NOMO-1 treated with DMSO at 0.1 percent for 48 hours (cell line): ENCODE results near the gene DIRAS3.
"Not testable (repeated sequence)": the region's sequence is repeated elsewhere in the genome, so short reads cannot be mapped to it uniquely, and the experiment has no call there.

Experiments used
- DNase-seq: peaks from one replicate; lab custom pipeline; 2025; ENCODE audit not compliant: unreplicated experiment; lab: John Stamatoyannopoulos, UW

The DIRAS3 gene

GRCh38 chr1:68024635-68025338, 25.6 kb downstream of the DIRAS3 start:
- DNase-seq, result no peak

- DNase-seq, result no peak
Observed at GRCh38 chr1:68016381-68016780, 34.0 kb downstream of the DIRAS3 start.

GRCh38 chr1:68015971-68016370, 34.5 kb downstream of the DIRAS3 start:
- DNase-seq, result no peak

GRCh38 chr1:68015369-68015768, 35.1 kb downstream of the DIRAS3 start:
- DNase-seq, result no peak

- DNase-seq, result no peak
Observed at GRCh38 chr1:68013351-68013750, 37.1 kb downstream of the DIRAS3 start.

- no peak for DNase-seq
Observed at GRCh38 chr1:68011657-68012375, 38.6 kb downstream of the DIRAS3 start.

- DNase-seq, result no peak
Observed at GRCh38 chr1:68010543-68010942, 39.9 kb downstream of the DIRAS3 start.

- no peak for DNase-seq
Observed at GRCh38 chr1:68010090-68010489, 40.3 kb downstream of the DIRAS3 start.

- DNase-seq, result not testable (repeated sequence)
Observed at GRCh38 chr1:68003626-68004025, 46.8 kb downstream of the DIRAS3 start.

GRCh38 chr1:68000191-68000590, 50.2 kb downstream of the DIRAS3 start:
- DNase-seq, result no peak

GRCh38 chr1:67997746-67998145, 52.7 kb downstream of the DIRAS3 start:
- DNase-seq, result no peak
